GM18517 (cell line): ENCODE results near the gene B4GALT6.

Experiments
- ATAC-seq: cut with Tn5 transposase; IDR thresholded peaks from one replicate; pipeline ENCODE4 v1.9.1; 2021; ENCODE audit warnings: mild to moderate bottlenecking, moderate library complexity; ENCODE audit not compliant: unreplicated experiment

Gene B4GALT6

DNA sequence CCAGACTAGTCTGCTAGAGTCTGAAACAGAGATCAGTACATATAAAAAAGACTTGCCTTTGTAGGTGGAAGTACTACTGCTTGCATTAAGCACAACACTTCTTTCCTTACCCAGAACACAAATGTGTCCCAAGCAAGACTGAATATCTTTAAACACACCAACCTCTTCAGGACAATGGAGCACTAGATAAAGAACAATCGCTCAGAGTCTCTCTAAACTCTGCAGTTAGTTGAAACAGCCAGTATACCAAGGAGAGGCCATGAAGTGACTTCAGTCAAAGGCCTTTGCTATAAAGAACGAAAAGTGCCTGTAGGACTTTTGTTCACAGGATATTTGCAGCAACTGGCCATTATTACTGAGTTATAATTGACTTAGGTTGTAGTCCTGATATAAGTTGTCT is 9.9 kb upstream of the B4GALT6 start:
- no peak for ATAC-seq

DNA sequence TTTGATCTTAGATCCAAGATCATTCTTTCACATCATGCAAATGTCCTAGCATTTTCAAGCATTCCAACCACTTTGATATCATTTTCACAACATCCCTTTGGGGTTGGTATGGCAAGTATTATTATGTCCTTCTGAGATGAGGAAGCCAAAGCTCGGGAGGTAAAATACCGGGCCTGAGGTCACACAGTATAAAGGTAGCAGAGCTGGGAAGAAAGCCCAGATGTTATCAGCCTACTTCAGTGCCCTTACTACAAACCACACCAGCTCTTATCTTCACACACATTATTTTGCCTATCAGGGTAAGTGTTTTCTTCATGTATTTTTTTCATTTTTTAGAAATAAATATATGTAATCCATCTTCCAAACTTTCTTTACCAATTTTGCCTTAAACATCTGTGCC is 4.2 kb upstream of the B4GALT6 start:
- ATAC-seq = no peak

DNA sequence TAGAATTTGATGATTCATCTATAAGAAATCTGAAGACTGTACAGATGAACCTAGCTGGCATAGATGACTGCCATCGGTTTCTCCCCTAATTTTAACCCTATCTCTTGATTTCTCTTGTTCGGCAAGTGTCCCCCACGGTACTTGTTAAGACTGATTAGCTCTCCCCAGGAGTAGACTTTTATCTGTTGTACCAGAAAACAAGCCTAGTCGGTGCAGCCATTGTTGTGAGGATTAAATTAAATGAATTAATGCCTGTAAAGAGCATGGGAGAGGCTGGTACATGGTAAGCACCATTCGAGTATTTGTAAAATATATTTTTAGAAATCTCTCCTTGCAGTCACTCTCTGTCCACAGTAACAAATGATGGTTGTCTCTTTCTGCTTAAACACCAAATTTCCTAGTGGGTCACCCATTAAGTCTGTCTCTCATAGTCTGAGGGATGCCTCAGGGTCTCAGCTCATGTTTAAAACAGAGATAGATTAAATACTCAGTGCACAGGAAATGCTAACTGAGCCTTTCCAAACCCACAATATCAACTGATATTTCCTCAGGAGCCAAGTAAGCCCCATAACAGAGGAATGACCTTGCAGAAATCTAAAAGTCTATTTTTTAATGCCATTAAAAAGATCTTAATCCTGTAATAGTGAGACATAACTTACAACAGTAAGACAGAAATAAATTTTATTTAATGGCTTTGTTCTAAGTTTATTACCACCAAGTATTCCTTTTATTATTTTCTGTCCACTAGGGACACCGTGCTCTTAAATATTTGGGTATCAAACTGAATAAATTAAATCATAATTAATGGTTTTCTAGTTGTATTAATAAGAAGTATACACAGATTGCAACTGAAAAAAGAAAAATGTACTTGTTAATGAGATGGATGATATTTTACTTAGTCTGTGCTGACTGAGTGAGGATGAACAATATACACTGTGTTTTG is 2.9 kb upstream of the B4GALT6 start:
- no peak for ATAC-seq

DNA sequence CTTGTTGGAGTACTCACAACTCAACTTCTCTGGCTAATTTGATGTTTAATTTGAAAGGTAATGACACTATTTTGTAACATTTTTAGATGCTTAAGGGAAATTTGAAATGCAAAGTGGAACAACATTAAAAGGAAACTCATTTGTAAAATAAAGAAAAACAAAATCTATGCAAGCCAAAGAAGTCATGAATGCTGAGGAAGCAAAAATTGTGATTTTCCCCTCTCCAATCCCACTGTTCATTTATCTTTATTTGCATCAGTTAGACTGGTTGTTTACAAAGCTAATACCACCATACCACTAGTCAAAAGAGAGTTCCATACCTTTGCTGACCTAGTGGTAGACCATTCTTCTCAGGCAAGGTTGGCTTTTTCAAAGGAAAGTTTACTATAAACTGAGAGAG is 2.2 kb upstream of the B4GALT6 start:
- no peak for ATAC-seq

DNA sequence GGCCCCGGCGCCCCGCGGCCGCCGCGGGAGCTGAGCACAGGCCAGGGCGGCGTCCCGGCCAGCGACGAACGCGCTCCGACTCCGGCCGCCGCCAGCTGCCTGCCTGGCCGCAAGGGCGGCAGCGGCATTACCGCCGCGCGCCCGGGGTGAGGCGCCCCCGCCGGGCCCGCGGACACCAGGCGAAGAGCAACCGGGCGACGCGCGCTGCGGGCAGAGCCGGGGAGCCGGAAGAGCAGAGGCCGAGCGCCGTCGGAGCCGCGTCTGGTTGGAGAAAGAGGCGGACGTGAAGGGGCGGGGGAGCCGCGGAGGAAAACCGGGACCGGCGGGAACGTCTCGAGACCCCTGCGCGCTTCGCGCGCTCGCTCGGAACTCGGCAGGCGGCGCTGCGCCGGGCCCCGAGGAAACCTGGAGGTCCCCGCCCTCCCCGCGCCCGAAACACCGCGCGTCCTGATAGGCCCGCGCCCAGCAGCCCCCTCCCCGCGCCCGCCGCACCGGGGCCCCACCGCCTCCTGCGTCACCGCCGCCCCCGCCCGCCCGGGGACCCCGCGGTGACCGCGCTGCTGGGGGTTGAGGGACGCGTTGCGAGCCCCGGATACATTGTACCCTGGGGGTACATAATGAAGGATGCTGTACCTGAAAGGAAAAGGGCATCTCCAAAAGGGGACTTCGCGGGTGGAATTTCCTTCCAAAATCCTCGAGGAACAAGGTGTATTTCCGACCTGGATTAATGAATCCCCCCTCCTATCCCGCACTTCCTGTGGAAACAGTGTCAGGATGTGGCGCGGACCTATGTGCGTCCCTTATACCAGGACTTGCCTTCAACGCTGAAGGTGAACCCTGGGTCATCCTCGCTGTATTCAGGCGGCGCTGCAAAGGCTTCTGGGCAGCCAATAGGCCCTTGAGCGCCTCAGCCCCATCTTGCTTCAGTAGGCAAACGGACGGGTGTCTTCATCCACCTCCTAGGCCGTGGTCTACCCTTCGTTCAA is 1.0 kb upstream of the B4GALT6 start:
- peak; percentile 65 for ATAC-seq

DNA sequence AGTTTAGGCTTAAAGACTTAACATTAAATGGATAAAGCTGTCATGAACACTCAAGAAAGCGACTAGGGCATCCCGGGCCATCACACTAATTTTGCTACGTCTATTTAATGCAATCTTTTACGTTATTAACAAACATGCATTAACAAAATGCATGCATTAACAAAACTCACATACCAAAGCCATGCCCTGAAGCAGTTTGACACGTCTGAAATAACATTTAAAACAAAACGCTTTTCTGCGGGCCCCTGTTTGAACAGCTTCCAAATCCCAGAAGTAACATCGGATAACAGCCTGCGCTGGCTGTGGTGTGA is 458 bp downstream of the B4GALT6 start:
- no peak for ATAC-seq

DNA sequence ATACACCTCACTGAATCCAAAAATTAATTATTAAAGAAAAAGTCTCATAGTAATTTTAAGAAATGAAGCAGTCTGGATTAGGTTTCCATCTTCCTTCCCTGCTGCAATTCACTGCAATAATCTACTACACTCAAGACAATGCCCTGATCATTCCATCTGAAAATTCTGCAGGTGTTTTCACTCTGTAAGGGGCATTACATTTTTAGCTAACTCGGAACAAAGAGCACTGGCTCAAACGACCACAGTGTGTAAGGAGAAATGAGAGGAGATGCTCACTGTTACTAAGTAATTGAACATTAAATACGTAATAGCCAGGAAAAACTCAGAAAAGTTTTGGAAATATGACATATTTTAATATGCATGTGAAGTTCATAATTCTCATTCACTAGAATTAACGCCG is 1.3 kb downstream of the B4GALT6 start:
- ATAC-seq = no peak

DNA sequence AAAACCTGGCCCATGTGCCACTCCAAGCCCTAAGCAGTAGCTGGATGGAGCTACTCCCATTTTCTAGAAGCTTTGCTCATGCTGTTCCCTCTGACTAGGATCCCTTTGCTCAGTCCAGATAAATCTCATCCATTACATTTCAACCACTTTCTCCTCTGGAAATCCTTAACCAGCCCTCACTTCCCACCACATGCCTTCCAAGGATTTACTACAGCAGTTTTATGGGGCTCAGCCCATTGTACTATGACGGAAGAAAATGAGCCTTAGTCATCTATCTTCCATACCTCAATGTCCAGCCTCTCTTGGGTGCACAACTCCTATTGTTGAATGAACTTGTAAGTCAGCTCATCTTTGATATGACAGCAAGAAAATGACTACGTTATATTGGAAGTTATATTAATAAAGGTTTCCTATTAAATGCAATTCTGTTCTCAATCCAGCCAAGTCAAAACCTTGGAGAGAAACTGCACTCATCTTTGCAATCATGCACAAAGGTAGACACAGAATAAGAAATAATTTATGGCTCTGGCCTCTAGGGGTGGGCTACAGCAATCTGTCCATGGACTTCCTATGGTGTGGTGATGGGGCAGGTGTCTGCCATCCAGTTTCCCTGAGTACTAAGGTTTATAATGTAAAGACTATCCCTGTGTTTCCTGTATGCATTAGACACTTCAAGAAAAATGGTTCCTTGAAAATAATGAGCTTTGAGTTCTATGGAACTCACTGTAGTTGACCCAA is 3.4 kb downstream of the B4GALT6 start:
- peak; percentile 39 for ATAC-seq

DNA sequence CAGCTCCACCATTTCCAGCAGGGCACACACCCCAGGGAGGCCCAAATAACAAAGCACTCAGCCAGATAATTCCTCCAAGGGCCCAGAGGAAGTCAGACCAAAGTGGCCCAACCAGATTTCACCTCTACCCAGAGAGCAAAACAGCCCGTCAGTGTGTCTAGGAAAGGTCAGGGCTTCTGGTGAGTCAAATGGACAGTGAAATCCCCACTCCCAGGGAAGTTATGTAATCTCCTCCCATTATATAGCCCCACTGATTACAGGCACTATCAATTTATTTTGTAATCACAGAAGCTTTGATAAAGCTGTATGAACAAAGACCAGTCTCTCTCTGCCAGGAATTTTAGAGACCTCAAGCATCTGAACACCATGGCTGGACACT is 4.0 kb downstream of the B4GALT6 start:
- ATAC-seq = no peak

DNA sequence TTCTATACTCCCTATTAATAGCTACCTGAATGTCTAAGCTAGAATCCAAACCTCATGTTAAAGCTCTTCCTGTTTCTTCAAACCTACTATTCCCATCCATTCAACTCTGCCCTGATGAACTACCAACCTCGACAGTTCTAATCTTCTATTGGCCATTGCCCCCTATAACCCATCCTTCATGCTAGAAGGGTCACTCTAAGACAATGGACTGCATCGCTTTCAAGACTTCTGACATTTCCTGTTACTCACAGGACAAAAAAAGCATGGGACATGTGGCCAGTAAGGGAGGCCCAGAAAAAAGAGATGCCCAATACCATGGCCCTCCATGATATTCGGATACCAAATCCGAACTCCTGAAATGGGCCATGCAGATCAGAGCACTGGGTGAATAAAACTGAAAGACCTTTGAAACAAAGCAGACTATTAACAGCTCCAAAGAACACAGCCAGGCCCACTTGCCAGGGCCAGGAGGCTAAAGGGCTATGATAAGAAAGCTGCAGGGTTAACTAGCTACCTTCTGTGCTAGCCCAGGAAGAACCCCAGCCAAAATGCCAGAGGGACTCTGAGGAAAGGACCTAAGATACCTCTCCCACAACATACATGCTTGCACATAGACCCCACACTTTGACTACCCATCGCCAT is 4.5 kb downstream of the B4GALT6 start:
- no peak for ATAC-seq

DNA sequence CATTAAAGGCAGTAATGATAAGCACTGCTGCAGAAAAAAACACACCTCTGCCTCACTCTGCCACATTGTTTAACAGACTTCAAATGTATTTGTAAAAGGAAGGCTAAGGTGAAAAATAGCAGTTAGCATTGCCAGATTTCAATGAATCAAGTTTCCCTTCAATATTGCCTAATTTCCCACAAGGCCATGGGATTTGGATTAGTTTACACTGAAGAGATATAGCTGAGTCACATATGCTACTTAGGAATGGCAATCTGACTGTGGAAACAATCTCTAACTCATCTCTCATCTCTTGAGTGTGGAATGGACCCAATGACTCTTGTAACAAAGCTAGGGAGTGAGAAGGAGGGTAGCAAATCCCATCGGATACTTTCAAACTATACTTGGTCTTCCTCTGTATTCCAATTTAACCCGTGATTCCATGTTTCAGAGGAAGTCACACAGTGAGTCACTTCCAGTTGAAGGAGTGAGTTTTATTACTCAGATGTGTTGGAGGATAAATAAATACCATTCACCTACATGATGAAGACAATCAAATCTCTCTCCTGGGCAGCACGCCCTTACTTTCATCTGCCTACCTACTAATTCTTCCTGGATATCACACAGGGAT is 5.1 kb downstream of the B4GALT6 start:
- ATAC-seq = no peak

DNA sequence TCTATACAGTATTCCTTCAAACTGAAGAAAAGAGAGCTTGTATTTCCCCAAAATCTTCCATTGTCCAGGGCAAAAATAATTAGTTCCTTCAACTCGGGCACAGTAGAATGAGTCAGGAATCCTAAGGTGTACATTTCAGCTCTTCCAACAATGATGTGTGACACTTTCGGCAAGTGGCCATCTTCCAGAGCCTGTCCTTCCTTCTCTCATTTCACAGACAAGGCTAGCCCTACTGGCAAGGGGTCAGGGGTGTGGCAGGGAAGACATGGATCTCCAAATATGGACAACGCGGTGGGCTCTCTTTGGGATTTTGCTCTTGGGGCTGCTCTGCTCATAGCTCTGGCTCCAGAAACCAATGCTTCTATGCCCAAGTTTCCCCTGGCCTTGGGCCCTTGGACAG is 6.0 kb downstream of the B4GALT6 start:
- ATAC-seq = no peak

DNA sequence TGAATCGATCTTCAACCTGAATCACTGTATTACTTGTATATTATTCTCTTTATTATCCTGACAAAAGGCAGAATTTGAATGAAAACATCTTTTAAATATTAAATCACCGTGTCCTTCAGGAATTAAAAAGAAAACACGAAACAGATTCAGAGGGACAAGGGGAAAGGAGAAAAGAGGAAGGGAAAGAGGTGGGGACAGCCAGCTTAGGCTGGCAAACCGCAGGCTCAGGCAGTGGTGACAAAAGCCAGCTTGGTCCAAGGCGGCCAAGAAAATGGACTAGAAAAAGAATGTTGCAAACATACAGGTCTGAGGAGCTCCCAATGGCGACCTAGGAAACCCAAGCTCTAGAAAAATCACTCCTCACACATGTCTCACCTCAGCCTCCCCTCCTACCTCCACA is 6.8 kb downstream of the B4GALT6 start:
- ATAC-seq = no peak

DNA sequence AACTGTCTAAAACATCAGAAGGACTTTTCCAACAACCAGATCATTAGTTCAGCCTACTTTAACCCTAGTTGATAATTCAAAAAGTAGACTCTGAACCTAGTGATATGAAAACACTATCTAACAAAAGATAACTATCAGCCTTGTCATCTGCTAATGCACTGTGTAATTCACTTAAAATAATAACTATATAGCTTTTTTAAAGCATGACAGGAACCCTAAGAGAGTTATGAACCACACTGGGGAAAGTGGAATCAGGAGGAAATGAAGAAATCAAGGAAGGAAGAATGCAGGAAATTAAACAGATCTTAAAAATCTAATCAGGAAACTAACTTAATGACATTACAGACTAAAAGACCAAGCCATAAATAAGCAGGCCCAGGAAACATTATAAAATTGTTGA is 9.0 kb downstream of the B4GALT6 start:
- ATAC-seq = no peak

DNA sequence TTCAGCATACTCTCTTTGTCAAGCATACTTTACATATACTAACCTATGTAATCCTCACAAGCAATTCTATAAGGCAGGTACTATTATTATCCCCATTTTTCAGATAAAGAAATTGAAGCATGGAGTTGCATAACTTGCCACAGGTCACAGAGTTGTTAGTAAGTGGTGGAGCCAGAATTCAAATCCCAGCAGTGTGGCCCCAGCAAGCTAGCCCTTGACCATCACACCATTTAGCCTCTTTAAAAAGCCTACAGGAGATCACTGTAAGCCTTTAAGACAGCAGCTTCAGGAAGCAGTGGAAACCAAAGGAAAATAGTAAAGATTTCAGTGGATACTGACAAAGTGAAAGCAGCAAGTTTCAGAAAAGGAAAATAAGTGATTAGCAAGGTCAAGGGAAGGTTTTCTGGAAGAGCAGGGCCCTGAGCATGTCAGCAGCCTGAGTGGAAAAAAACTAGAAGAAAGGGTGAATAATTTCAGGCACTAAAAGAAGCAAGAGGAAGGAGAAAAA is 11.7 kb downstream of the B4GALT6 start:
- no peak for ATAC-seq

DNA sequence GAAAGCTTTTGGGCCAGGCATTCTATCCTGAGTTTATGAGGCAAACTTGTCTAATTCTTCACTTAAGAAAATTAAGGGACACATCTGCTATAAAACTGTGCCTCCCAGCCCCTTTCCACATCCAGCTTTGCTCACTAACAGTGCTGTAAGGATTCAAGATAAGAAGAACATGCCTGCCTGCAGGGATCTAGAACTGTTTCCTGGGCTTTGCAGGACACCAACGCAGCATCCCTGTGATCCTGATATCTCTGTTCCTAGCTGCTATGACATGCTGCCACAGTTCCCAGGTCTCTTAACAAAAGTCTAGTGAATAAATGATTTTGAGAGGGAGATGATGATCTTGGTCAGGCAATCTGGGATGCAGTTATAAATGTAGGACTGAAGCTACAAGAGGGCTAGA is 12.4 kb downstream of the B4GALT6 start:
- ATAC-seq = no peak

DNA sequence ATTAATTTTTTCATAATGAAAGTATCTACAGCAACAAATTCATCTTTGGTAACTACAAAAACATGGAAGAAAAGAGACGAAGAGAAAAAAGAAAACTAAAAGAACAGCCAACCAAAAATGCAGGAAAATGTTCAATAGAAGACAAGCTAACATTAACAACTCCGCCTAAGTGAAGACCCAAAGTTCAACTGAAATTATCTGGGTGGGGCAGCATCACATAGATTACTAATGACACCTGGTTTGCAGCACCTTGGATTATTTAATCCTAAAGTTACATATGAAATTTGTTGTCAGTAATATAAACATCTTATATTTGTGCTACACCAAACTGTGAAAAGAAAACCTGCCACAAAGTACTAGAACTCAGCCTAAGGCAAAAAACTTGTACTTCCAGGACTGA is 14.8 kb downstream of the B4GALT6 start:
- ATAC-seq = no peak

DNA sequence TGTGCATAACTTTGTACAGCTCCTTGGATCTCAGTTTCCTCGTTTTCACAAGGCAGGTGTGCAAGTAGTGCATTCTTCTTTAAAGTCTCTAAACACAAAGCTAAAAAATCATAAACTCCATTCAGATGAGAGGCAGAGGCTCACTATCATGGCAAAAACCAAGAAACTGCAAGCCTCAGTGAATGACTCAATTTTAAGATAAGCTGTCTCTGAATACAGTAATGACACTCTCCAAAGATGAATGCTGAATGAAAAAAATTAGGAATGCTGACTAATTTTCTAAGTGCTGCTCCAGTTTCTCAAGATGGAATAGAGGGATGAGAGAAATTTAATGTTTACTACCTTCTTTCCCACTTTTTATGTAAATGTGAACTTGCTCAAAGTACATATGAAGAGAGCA is 17.2 kb downstream of the B4GALT6 start:
- ATAC-seq = no peak

DNA sequence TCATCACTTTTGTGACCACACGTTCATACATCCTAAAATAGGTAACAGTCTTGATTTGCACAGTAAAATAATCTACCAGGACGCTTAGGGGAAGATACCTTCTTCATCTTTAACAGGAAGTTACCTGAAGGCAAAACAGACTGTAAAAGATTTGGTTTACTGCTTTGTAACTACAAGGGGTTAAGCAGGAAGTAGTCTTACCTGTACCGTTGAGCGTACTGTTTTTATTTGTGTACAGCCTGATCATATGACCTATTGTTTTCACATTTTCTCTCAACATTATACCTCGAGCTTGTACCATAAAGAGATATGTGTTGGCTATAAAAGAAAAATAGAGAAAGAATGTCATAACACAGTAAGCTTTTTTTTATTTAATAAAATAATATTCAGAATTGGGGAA is 18.3 kb downstream of the B4GALT6 start:
- no peak for ATAC-seq

DNA sequence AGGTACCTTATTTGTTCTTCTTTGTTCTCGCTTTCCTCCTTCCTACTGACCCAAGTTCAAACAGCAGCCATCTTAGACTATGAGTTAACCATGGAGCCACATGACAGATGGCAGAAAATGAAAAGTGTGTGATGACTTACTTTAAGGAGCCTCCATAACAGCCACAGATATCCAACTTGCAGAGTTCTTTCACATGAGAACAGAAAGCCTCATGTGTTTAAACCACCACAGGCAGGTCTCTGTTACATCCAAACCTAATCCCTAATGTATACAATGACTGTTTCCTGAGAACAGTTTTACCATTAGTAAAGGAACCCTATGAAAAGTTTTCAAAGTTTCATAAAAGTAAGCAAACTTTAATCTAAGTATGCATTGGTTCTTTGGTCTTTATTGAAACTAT is 20.3 kb downstream of the B4GALT6 start:
- ATAC-seq = no peak
